ENCODE results near the gene UBL4A. TPM values are rescaled to one million over a fixed set of nuclear protein-coding genes. Genes with fewer than 3 reads are reported as not detected.
A peak's percentile ranks its signal among the peaks of the same experiment; 100 is the strongest.

UBL4A gene
- total RNA-seq, 1 donor: 35.0 TPM

GRCh38 chrX:154515966-154516655 is 29.7 kb upstream of the UBL4A start, which contains the start of gene FAM3A:
TSS of gene FAM3A (minus strand) at chrX:154516232. CDS start at chrX:154515772, 460 bp downstream.
- no peak for TF ChIP-seq CTCF (IDR thresholded peaks at IDR 0.05; ENCODE audit: insufficient read depth, low read length)
- peak; percentile 84 for DNase-seq (ENCODE audit: low read depth)

GRCh38 chrX:154515090-154515965 is 28.9 kb upstream of the UBL4A start:
- TF ChIP-seq CTCF (IDR thresholded peaks at IDR 0.05; ENCODE audit: insufficient read depth, low read length): no peak
- DNase-seq (ENCODE audit: low read depth): no peak
- H3K4me3 ChIP-seq (ENCODE audit: low read depth, low read length): peak overlapping the region; percentile 73

More at GRCh38 chrX:154515966-154516655, 29.7 kb upstream of the UBL4A start, which contains the start of gene FAM3A:
- peak within 1 kb of the TSS; percentile 73 for H3K4me3 ChIP-seq (ENCODE audit: low read depth, low read length)

DNA sequence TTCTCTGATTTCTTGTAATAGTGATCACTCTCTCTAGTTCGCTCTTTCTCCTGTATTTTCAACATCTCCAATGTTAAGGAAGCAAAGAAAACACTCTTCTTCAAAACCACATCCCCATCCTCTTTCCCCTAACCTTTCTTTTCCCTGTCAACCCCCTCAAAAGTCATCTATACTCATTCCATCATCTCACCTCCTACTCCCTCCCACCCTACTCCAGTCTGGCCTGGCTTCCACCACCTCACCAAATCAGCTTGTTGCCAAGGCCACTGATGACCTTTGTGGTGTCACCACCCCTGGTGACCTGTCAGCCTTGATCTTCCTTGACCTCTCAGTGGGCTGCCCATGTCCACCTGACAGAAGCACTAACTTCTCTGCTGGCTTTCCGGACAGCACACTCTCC is 27.3 kb upstream of the UBL4A start:
- no peak for DNase-seq (ENCODE audit: low read depth)
- H3K4me3 ChIP-seq (ENCODE audit: low read depth, low read length): no peak overlapping the region
- TF ChIP-seq CTCF (IDR thresholded peaks at IDR 0.05; ENCODE audit: insufficient read depth, low read length): no peak

DNA sequence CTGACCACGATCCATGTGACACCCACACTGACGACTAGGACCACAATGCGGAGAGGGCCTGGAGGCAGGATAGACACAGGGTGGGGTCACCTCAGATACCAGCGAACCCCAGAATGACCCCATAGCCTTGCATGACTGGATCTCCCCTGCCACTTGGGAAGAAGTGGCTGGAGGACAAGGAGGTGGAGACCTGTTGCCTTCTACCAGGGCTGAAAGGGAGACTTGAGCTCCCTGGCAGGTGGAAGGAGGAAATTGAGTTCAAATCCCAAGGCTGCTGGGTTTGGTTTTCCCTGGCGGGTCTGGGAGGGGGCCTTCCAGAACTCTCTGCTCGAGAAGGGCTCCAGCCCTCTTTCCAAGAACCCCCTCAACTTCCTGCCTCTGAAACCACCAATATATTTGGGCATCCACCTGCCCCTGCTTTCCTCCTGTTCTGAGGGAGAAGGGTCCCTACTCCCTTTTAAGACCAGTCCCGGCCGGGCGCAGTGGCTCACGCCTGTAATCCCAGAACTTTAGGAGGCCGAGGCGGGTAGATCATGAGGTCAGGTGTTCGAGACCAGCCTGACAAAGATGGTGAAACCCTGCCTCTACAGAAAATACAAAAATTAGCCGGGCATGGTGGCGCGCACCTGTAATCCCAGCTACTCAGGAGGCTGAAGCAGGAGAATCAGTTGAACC is 26.6 kb upstream of the UBL4A start:
- no peak for TF ChIP-seq CTCF (IDR thresholded peaks at IDR 0.05; ENCODE audit: insufficient read depth, low read length)
- no peak for DNase-seq (ENCODE audit: low read depth)
- no peak overlapping the region for H3K4me3 ChIP-seq (ENCODE audit: low read depth, low read length)

- TF ChIP-seq CTCF (IDR thresholded peaks at IDR 0.05; ENCODE audit: insufficient read depth, low read length): no peak
- no peak for DNase-seq (ENCODE audit: low read depth)
- H3K4me3 ChIP-seq (ENCODE audit: low read depth, low read length): no peak overlapping the region
These were observed 25.3 kb upstream of the UBL4A start for GRCh38 chrX:154511761-154512160.

DNA sequence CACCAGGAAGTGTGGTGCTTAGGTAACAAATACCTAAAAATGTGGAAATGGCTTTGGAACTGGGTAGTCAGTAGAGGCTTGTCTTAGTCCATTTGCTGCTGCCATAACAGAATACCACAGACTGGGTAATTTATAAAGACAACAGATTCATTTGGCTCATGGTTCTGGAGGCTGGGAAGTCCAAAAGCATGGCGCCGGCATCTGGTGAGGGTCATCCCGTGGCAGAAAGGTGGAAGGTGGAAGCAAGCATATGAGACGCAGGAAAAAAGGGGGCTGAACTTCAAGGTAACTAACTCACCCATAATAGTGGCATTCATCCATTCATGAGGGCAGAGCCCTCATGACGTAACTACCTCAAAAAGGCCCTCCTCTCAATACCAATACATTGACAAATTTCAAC is 23.0 kb upstream of the UBL4A start:
- TF ChIP-seq CTCF (IDR thresholded peaks at IDR 0.05; ENCODE audit: insufficient read depth, low read length): no peak
- H3K4me3 ChIP-seq (ENCODE audit: low read depth, low read length): no peak overlapping the region
- DNase-seq (ENCODE audit: low read depth): no peak

All from fibroblast of the aortic adventitia (primary cell).